SU-DHL-6 (cell line): Measurements from ENCODE around the gene LRRC23.

Source experiments
- H2AFZ ChIP-seq: fragments of 200-600 bp; sonication (generic); 2 replicates; pipeline ENCODE4 v1.6.1; 2014; ENCODE audit warnings: low read depth, mild to moderate bottlenecking, moderate library complexity, mixed read lengths, antibody characterized with exemption, low read length; ENCODE audit not compliant: severe bottlenecking
- H3F3A ChIP-seq: fragments of 200-600 bp; shearing (Covaris generic); 2 replicates; pipeline ENCODE4 v1.6.0; 2016; ENCODE audit warnings: antibody characterized with exemption, mild to moderate bottlenecking; ENCODE audit not compliant: insufficient read depth
- H3K27ac ChIP-seq: fragments of 200-600 bp; sonication (generic); 2 replicates; pipeline ENCODE4 v1.5.1; 2016; ENCODE audit warnings: low read depth, mild to moderate bottlenecking, low read length, moderate library complexity, mixed read lengths
- H3K27me3 ChIP-seq: fragments of 200-600 bp; sonication (generic), shearing (Covaris generic); 2 replicates; pipeline ENCODE4 v1.6.0; 2014; ENCODE audit warnings: mild to moderate bottlenecking, low read length
- H3K36me3 ChIP-seq: fragments of 200-600 bp; sonication (generic); 2 replicates; pipeline ENCODE4 v1.6.1; 2014; ENCODE audit warnings: mild to moderate bottlenecking, low read length, mixed read lengths
- H3K4me2 ChIP-seq: fragments of 300-600, 200-600 bp; shearing (Covaris generic), sonication (generic); 2 replicates; pipeline ENCODE4 v1.6.0; 2014; ENCODE audit warnings: low read length, low read depth, mild to moderate bottlenecking; ENCODE audit not compliant: poor library complexity, severe bottlenecking
- H3K4me3 ChIP-seq: fragments of 200-600 bp; sonication (generic); 2 replicates; pipeline ENCODE4 v1.5.1; 2014; ENCODE audit warnings: antibody characterized with exemption, low read length, mild to moderate bottlenecking, mixed read lengths; ENCODE audit not compliant: insufficient read depth, poor library complexity, severe bottlenecking
- H3K79me2 ChIP-seq: fragments of 200-600 bp; sonication (generic); 2 replicates; pipeline ENCODE4 v1.6.1; 2014; ENCODE audit warnings: mild to moderate bottlenecking, low read length, moderate library complexity; ENCODE audit not compliant: insufficient read depth
- H3K9ac ChIP-seq: fragments of 200-600 bp; sonication (generic); 2 replicates; pipeline ENCODE4 v1.7.0; 2014; ENCODE audit warnings: mild to moderate bottlenecking, low read length
- H3K9me2 ChIP-seq: fragments of 200-600 bp; sonication (generic); replicated peaks from 2 replicates; pipeline ENCODE4 v1.6.1; 2014; ENCODE audit warnings: low read length; ENCODE audit not compliant: insufficient read depth
- H3K9me3 ChIP-seq: fragments of 200-600 bp; sonication (generic); 2 replicates; pipeline ENCODE4 v1.6.1; 2014; ENCODE audit warnings: low read length, mixed read lengths; ENCODE audit not compliant: insufficient read depth
- H4K20me1 ChIP-seq: fragments of 200-600 bp; sonication (generic); 2 replicates; pipeline ENCODE4 v1.6.1; 2014; ENCODE audit warnings: low read depth, mild to moderate bottlenecking, antibody characterized with exemption, low read length, moderate library complexity, mixed read lengths
- CTCF ChIP-seq: fragments of 200-600 bp; sonication (generic); IDR thresholded peaks from one replicate; pipeline ENCODE4 v1.5.1; 2017; ENCODE audit warnings: antibody characterized with exemption, mild to moderate bottlenecking, low read length, moderate library complexity; ENCODE audit not compliant: insufficient read depth, poor library complexity, severe bottlenecking
- EZH2phosphoT487 ChIP-seq: fragments of 200-600 bp; sonication (generic), shearing (Covaris generic); conservative IDR thresholded peaks from 2 replicates; pipeline ENCODE4 v1.6.1; 2018; ENCODE audit warnings: mild to moderate bottlenecking, antibody characterized with exemption, low read length, moderate library complexity, mixed read lengths

LRRC23 gene

GRCh38 chr12:6959058-6959804 lies 54.6 kb downstream of the LRRC23 start:
- peak overlapping the region; percentile 61 for H3K4me2 ChIP-seq
- no peaks in the 10 kb centered on the region for H3K9me3 ChIP-seq
- H3K4me3 ChIP-seq, result peak overlapping the region; percentile 31
- TF ChIP-seq EZH2phosphoT487 (no peak), CTCF (no peak)
- H3F3A ChIP-seq, result peaks cover 2% of the 10 kb centered on the region; the same call in 1 of the 2 replicates
- H3K36me3 ChIP-seq, result no peaks in the 10 kb centered on the region
- H3K9ac ChIP-seq, result peak overlapping the region; percentile 33
- H3K27ac ChIP-seq, result peak overlapping the region; percentile 30; the same call in 1 of the 2 replicates
- H3K9me2 ChIP-seq, result no peaks in the 10 kb centered on the region
- H4K20me1 ChIP-seq, result no peaks in the 10 kb centered on the region
- H3K27me3 ChIP-seq, result no peaks in the 10 kb centered on the region
- no peak overlapping the region for H2AFZ ChIP-seq
- H3K79me2 ChIP-seq, result no peaks in the 10 kb centered on the region

- Histone ChIP-seq H3K79me2 (no peaks in the 10 kb centered on the region), H3K36me3 (no peaks in the 10 kb centered on the region), H3K27ac (no peak overlapping the region), H3K9me3 (no peaks in the 10 kb centered on the region), H3K27me3 (no peaks in the 10 kb centered on the region), H3K4me3 (peak overlapping the region; percentile 31), H3K9ac (no peak overlapping the region), H2AFZ (no peak overlapping the region), H4K20me1 (no peaks in the 10 kb centered on the region), H3K9me2 (no peaks in the 10 kb centered on the region), H3K4me2 (peak overlapping the region; percentile 61), H3F3A (peaks cover 9% of the 10 kb centered on the region; the same call in 1 of the 2 replicates)
- TF ChIP-seq EZH2phosphoT487 (no peak), CTCF (no peak)
Measured at GRCh38 chr12:6959805-6960592, 55.4 kb downstream of the LRRC23 start.

GRCh38 chr12:6960593-6961277 lies 56.1 kb downstream of the LRRC23 start:
- Histone ChIP-seq H3F3A (peaks cover 13% of the 10 kb centered on the region), H3K79me2 (no peaks in the 10 kb centered on the region), H3K9me2 (no peaks in the 10 kb centered on the region), H3K27me3 (no peaks in the 10 kb centered on the region), H2AFZ (no peak overlapping the region), H3K4me3 (no peak overlapping the region), H3K4me2 (no peak overlapping the region), H3K36me3 (no peaks in the 10 kb centered on the region), H3K9me3 (no peaks in the 10 kb centered on the region), H3K9ac (no peak overlapping the region), H3K27ac (no peak overlapping the region), H4K20me1 (no peaks in the 10 kb centered on the region)
- no peak for TF ChIP-seq CTCF
- no peak for TF ChIP-seq EZH2phosphoT487
